Epithelial cell of proximal tubule (primary cell): ENCODE measurements around the gene CASTOR2. TPM values are rescaled to one million over a fixed set of nuclear protein-coding genes. Genes with fewer than 3 reads are reported as not detected.
"Not testable (repeated sequence)": the region's sequence is repeated elsewhere in the genome, so short reads cannot be mapped to it uniquely, and the experiment has no call there.

ENCODE experiments used
- DNase-seq: peaks from one replicate; pipeline ENCODE4 v3.0.0-alpha.2; 2011; ENCODE audit warnings: low read depth
- H3K4me3 ChIP-seq: 2 replicates; pipeline ENCODE4 v1.5.1; 2011; ENCODE audit warnings: low read depth, mild to moderate bottlenecking, low read length
- total RNA-seq: library from RNA; depleted of rRNA; stranded (reverse); fragments of >200 nt; gene quantifications from 2 replicates; pipeline ENCODE4 v1.2.3, GENCODE V29; 2015

Gene CASTOR2
- 15.5 and 18.4 TPM in 2 replicates for total RNA-seq

DNA sequence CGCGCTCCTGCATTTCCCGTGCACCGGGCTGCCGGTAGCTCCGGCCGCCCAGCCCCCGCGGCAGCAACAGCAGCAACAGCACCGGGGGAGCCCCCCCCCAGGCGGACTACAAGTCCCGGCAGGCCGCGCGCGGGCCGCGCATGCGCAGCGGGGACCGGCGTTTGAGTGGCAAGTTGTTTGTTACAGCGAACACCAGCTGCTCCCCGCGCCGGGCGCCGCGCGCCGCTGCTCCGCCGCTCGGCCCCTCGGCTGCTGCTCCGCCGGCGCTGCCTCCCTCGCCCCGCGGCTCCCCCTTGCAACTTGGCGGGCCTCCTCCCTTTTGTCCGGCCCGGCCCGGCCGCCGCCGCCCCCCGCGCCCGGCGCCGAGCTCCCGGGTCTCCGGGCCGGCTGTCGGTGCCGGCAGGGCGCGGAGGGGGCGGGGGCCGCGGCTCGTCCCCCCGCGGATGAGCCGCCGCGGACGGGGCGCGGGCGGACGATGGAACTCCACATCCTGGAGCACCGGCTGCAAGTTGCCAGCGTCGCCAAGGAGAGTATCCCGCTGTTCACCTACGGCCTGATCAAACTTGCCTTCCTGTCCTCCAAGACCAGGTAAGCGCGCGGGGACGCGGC lies at the start of gene CASTOR2:
CASTOR2 (plus strand) TSS at position 195 of the 609 bp plus-strand sequence; CDS start at position 476, 281 bp downstream.
- not testable (repeated sequence) for H3K4me3 ChIP-seq, DNase-seq

DNA sequence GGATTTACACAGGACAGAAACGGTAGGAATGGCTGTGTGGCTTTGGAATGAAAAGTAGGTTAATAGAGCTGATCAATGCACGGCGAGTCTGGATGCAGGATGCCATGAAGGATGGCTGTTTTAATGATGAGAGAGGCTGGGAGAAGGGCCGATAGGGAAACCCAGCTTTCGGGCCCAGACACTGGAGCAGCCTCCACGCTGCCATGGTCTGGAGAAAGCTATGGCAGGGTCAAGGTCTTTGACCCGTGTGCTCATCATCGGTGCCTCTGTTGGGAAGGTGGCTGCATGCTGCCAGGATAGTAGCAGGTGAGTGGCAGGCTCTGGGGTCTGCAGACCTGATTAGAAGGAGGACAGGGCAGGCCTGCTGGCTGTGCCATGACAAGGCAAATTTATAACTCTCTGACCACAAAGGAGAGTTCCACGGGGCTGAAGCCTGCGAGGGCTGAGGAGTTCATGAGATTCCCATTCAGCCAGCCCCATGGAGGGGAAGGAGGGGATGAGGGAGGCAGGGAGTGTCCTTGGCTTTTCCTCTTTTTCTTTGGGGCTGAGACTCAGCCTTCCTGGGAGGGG lies 42.1 kb upstream of the CASTOR2 start:
- H3K4me3 ChIP-seq, DNase-seq: not testable (repeated sequence)

DNA sequence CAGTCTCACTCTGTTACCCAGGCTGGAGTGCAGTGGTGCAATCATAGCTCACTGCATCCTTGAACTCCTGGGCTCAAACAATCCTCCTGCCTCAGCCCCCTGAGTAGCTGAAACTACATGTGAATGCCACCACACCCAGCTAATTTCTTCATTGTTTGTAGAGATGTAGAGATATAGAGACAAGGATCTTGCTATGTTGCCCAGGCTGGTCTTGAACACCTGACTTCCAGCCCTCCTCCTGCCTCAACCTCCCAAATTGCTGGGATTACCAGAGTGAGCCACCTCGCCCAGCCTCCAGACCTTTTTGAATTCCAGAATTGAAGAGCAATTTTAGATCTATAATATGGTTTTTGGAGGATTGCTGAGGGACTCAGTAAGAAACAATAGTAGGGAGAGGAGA lies 40.9 kb upstream of the CASTOR2 start:
- DNase-seq, H3K4me3 ChIP-seq: not testable (repeated sequence)

DNA sequence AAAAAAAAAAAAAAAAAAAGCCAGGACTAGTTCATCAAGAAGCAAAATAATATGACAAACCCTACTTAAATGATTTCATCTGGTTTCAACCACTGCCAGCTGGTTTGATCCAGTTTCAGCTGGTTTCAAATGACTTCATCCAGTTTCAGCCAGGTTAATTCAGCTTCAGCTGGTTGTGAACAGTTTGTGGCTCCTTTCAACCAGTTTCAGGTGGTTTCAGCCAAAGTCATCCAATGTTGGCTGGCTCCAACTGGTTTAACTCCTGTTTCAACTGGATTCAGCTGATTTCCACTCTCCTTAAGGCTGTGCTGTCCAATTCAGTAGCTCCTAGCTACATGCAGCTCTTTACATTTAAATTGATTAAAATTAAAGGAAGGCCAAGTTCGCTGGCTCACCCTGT lies 37.5 kb upstream of the CASTOR2 start:
- not testable (repeated sequence) for H3K4me3 ChIP-seq, DNase-seq

DNA sequence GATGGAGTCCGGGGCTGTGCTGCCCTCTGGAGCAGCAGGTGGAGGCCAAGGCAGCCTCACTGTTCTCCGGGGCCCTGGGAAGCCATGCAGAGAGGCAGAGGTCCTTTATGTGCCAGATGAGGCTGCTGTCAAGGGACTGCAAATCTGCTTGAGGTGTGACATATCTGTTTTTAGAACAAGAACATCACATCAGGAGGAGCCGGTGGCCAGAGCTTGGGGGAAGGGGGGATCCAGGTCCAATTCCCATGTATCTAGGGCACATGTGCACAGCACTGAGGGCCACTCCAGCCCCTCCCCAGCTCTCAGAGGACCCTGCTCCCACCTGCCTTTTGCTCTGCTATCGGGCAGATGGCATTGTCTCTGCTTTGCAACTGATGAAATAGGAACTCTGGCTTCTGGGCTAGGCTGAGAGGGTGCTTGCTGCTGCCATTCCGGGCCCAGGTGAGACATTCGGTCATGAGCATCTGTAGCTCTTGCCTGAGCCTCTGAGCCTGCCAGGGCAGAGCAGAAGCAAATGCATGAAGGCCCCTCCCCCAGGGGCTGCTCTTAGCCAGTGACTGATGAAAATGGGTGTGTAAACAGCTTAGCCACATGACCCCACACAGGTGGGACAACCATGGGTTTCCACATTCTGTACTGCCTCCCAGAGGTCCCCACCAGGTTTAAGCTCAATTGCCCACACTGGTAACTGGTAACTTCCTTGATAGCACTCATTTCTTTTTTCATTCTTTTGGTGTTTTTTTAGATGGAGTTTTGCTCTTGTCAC lies 32.8 kb upstream of the CASTOR2 start:
- not testable (repeated sequence) for DNase-seq, H3K4me3 ChIP-seq

DNA sequence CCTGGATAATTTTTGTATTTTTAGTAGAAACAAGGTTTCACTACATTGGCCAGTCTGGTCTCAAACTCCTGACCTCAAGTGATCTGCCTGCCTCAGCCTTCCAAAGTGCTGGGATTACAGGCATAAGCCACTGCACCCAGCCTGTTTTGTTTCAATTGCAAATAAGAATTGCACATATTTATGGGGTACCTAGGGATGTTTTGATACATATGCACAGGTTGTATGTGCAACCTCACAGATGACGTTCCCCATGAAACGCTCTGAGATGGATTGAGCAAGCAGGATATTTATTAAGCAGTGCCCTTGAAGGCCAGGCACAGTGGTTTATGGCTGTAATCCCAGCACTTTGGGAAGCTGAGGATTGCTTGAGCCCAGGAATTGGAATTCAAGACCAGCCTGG lies 25.1 kb upstream of the CASTOR2 start:
- H3K4me3 ChIP-seq, DNase-seq: not testable (repeated sequence)

DNA sequence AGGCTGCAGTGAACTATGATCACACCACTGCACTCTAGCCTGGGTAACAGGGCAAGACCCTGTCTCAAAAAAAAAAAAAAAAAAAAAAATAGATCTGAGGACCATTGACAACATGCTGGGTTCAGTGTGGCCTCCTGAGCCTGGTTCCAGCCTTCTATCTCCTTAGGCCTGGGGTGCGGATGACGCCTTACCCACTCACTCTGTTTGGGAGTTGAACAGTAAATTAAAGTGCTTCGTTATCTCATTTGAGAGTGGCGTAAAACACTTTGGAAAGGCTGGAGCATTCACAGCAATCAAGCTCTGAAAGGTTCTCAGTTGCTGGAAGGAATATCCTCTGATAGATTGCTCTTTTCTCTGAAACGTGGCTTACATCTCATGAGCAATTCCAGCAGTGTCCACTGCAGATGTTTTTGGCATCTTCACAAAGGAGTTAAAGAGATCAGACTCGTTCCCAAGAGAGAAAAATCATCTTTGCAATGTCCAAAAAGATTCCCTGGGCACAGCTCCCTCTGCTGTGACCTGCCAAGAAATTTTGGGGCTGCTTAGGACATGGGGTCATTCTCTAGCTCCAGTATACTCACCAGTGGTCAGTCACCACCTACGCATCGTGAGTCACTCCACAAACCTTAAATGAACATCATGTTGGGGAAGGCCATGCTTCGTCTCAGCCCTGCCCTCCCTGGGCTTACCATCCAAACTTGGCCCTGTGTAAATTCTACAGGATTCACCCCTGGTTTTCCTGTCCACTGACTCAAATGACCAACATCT lies 23.0 kb upstream of the CASTOR2 start:
- H3K4me3 ChIP-seq, DNase-seq: not testable (repeated sequence)

DNA sequence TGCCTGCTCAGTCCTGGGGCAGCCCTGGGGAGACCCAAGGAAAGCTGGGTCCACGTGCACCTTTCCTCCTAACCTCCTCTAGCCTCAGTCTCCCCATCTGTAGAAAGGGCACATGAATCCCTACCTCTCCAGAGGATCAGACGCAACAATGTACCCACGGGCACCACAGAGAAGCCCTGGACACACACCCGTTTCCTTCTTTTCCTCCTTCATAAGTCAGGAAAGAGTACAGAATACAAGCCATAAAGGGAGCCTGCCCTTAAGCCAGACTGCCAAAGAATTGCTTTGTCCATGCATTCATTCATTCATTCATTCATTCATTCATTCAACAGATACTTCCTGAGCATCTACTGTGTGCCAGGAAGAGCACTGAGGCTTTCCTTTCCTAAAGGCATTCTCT lies 20.6 kb upstream of the CASTOR2 start:
- DNase-seq, H3K4me3 ChIP-seq: not testable (repeated sequence)

DNA sequence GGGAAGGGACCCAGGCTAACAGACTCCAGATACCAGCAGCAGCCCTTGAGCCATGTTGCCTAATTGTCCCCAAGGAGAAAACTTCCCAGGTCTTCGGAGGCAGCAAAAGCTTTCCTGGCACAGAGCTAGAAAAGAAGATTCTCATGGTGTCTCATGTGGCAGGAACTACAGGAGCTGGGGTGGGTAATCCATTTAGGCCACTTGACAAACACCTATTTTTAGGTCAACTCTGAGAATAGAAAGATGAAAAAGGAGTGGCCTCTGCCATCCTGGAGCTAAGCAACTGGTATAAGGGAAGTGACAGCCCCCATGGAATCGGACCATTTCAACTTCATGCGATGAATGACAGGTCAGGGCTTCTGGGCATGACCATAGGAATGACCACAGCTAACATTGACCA lies 16.8 kb upstream of the CASTOR2 start:
- not testable (repeated sequence) for H3K4me3 ChIP-seq, DNase-seq

DNA sequence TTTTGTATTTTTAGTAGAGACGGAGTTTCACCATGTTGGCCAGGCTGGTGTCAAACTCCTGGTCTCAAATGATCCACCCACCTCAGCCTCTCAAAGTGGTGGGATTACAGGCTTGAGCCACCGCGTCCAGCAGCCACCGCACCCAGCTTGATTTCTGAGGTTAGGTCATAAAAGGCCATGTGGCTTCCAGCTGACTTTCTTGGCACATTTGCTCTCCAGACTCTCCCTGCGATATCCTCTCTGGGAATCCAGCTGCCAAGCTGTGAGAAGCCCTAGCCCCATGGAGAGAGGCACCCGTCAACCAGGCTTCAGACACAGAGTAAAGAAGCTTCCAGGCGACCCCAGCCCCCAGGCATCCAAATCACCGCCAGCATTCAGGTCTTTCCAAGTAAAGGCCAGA lies 10.7 kb upstream of the CASTOR2 start:
- not testable (repeated sequence) for H3K4me3 ChIP-seq, DNase-seq

DNA sequence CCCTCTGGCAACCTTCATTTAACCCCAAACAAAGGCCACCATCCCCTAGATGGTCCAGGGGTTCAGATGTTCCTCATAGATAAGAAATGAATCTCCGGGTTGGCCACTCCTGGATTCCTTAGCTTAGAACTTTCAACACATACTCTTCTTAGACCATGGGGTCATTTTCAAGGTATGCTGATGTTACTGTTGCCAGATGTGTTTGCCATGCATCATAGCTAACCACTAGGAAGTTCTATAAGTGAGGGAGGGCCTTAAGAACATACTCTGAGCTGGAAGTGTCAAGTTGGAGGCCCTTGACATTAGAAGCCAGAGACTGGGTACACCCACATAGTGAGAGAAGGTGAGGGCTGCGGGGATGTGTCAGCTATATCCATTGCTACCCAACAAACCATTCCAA lies 6.2 kb upstream of the CASTOR2 start:
- DNase-seq, H3K4me3 ChIP-seq: not testable (repeated sequence)

DNA sequence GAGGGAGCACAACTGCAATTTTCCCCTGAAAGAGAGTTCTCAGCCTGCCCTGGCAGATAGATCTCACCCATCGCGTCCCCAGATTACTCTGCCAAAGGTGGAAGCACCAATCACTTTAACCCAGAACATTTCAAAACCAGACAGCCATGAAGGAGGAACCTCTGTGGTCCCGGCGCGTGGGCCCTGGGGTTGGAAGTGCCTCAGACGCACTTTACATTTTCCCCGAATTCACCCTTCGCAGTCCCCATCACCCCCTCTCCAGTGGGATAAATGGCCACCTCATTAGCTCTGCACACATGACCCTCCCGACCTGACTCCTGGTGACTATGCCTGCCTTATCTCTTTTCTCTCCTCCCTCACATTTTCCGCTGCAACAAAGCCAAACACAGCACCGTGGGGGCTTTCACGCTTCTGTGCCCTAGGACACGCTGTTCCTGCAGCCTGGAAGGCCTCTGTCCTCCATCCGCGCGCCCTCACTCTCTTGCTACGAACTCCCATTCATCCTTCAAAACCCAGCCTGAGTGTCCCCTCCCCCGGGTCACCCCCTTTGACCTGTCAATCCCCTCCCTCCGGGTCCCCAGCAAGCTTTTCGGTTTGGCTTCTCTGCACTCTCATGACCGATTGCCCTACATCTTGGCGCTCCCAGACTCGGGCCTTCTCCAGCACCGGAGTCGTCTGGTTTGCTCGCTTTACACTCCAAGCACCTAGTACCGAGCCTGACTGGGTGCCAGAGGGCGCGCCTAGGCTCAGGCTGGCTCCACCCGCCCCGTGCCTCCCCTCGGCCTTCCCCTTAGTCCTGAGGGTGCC lies 598 bp upstream of the CASTOR2 start:
- H3K4me3 ChIP-seq, DNase-seq: not testable (repeated sequence)

DNA sequence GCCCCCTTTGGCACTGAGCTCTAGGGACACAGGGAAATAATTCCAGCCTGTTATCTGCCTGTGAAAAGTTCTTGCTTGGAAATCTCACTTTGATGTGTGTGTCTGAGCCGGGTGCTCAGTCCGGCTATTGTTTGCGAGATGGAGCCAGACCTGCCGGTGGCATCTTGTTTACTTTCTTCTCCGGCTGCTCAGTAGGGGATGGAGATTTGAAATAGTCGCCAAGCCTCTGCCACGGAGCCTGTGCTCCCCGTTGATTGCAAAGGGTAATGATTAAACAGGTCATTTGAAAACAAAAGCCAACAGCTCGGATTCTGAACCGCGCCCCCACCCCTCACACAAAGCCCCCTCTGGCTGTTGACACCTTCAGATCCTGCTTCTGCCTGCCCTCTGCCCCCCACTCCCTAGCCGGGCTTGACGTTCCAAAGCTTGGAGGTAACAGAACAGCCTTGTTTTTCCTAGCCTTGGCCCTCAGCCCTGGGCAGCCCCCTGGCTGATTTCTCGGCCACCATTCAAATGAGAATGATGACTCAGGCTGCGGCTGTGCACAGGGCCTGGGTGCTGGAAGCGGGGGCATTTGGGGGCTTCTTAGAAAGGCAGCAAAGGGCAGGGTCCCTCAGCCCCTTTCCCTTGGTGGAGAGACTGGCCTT lies 1.8 kb downstream of the CASTOR2 start:
- DNase-seq, H3K4me3 ChIP-seq: not testable (repeated sequence)

DNA sequence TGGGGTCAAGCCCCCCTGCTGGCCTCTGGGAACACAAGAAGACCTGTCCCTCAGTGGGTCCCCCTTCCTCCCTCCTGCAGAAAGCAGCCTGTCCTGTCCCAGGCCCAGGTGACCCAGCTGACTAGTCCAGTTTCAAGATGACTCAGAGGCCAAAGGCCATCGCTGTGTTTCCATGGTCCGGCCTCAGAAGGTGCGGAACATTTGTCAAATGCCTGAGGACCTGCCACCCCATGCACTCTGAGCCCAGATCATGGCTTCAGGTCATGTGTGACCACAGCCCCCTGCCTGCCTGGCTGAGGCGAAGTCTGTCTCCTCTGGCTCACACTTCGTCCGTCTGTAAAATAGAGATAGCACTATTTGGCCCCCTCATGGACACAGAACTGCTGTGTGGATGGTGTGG lies 2.4 kb downstream of the CASTOR2 start:
- H3K4me3 ChIP-seq: not testable (repeated sequence)

DNA sequence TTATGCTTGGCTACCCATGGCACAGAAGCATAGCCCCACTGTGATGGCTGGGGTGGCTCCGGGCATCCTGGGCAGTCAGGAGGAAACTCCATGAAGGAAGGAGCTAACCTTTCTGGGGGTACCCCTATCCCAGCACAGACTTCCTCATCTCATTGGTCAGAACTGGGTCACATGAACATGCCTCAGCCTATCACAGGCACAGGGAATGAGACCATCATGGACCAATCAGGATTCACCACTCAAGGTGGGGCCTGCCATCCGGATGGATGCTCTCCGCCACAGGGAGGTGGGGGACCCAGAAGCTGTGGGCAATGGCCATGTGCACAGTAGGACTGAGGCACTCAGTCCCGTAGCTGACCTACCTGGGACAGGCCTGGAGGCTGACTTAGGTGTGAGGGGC lies 6.9 kb downstream of the CASTOR2 start:
- DNase-seq, H3K4me3 ChIP-seq: not testable (repeated sequence)

More for the DNA sequence above, 2.4 kb downstream of the CASTOR2 start:
- not testable (repeated sequence) for DNase-seq

DNA sequence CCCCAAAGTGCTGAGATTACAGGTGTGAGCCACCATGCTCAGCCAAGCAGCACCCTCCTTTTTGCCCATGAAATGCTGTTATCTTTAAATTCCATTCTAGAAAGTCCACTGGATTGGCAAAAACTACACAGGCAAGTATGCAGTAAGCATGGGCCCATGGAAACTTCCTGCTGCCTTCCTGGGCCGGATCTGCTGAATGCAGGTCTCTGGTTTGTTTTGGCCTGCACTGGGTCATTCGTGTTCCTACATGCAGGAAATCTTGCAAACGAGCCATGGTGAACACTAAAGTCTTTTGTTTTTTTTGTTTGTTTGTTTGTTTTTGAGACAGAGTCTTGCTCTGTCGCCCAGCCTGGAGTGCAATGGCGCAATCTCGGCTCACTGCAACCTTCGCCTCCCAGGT lies 7.9 kb downstream of the CASTOR2 start:
- H3K4me3 ChIP-seq, DNase-seq: not testable (repeated sequence)

DNA sequence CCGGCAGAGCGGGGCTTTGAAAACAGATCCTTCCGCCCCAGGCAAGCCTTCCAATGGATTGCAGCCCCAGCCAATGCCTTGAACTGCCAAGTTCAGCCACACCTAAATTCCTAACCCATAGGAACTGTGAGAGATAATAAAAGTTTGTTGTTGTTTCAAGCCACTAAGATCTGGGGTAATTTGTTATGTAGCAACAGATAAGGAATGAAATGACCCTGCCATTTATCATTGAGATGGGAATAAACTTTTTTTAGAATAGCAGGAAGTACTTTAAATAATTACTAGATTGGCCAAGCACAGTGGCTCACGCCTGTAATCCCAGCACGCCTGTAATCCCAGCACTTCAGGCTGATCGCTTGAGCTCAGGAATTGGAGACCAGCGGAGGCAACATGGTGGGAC lies 11.5 kb downstream of the CASTOR2 start:
- not testable (repeated sequence) for DNase-seq

DNA sequence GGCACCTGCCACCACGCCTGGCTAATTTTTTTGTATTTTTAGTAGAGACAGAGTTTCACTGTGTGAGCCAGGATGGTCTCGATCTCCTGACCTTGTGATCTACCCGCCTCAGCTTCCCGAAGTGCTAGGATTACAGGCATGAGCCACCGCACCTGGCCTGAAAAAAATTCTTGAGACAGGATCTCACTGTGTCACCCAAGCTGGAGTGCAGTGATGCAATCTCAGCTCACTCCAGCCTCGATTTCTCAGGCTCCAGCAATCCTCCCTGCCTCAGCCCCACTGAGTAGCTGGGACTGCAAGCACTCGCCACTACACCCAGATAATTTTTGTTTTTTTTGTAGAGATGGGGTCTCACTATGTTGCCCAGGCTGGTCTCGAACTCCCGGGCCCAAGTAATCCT lies 13.0 kb downstream of the CASTOR2 start:
- not testable (repeated sequence) for H3K4me3 ChIP-seq, DNase-seq

More for the DNA sequence above, 11.5 kb downstream of the CASTOR2 start:
- H3K4me3 ChIP-seq: not testable (repeated sequence)
